Measurements from ENCODE around the gene TRIM40.

DNA sequence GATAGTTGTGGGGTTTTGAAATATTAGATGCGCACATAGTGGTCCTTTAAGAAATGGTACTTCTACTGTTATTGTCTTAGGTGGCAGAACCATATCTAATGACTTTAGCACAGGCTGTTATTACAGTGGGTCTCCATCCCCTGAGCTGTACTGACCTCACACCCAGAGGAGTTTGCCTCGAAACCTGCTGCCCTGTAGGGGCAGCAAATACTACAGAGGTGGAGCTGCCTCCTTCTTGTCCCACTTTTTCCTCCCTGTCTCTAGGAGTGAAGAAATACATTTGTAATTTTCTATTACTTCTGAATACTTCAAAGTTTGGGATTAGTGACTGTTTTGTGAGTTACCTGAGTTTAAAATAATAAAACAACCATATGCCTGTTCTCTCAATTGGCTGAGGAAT, 31.3 kb upstream of the TRIM40 start:
- no peak for TF ChIP-seq POLR2A (IDR thresholded peaks at IDR 0.05)
- TF ChIP-seq, protein P1, sequence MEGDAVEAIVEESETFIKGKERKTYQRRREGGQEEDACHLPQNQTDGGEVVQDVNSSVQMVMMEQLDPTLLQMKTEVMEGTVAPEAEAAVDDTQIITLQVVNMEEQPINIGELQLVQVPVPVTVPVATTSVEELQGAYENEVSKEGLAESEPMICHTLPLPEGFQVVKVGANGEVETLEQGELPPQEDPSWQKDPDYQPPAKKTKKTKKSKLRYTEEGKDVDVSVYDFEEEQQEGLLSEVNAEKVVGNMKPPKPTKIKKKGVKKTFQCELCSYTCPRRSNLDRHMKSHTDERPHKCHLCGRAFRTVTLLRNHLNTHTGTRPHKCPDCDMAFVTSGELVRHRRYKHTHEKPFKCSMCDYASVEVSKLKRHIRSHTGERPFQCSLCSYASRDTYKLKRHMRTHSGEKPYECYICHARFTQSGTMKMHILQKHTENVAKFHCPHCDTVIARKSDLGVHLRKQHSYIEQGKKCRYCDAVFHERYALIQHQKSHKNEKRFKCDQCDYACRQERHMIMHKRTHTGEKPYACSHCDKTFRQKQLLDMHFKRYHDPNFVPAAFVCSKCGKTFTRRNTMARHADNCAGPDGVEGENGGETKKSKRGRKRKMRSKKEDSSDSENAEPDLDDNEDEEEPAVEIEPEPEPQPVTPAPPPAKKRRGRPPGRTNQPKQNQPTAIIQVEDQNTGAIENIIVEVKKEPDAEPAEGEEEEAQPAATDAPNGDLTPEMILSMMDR (IDR thresholded peaks at IDR 0.05) = no peak

Data from lower leg skin (tissue), 3 donors.